CD4-positive, alpha-beta T cell (primary cell): Measurements from ENCODE around the gene NPAS3. TPM values are rescaled to one million over a fixed set of nuclear protein-coding genes. Genes with fewer than 3 reads are reported as not detected.

Source experiments
- ATAC-seq: fragments of 200-7000 bp; cut with Tn5 transposase; one replicate; pipeline ENCODE4 v1.10.0; 2022; ENCODE audit warnings: mild to moderate bottlenecking; ENCODE audit not compliant: poor library complexity
- CTCF ChIA-PET: fragments of 350-600 bp; sonication (Branson Sonifier 250); formaldehyde crosslinking; loops from one replicate; lab custom pipeline; 2021; ENCODE audit warnings: antibody characterized with exemption, inconsistent platforms; lab: Charles Lee
- POLR2A ChIA-PET: fragments of 350-600 bp; sonication (Branson Sonifier 250); formaldehyde crosslinking; loops from one replicate; lab custom pipeline; 2021; ENCODE audit warnings: antibody characterized with exemption, inconsistent platforms; lab: Charles Lee
- DNase-seq, 14 experiments: peaks; one replicate each; pipeline ENCODE4 v3.0.0-alpha.2; 2013 to 2020; ENCODE audit warnings: mixed read lengths in 2 of 14
- H3K27ac ChIP-seq, 2 donors: one replicate each; pipeline versions ENCODE4 v1.5.1 to v1.7.0; 2013; ENCODE audit warnings: low read length in 2 of 2, low read depth in 1 of 2, mild to moderate bottlenecking in 1 of 2
- H3K27me3 ChIP-seq, 2 experiments: 1 replicate in 1 of 2; 2 replicates in 1 of 2; pipeline versions ENCODE4 v1.6.1 to v1.7.0; 2013; ENCODE audit warnings: low read length in 2 of 2, control low read depth in 1 of 2, mild to moderate bottlenecking in 1 of 2, moderate library complexity in 1 of 2; ENCODE audit not compliant: insufficient read depth in 2 of 2, control insufficient read depth in 1 of 2
- H3K36me3 ChIP-seq: one replicate; pipeline ENCODE4 v1.6.1; 2013; ENCODE audit warnings: low read length, control low read depth; ENCODE audit not compliant: insufficient read depth
- H3K4me1 ChIP-seq: one replicate; pipeline ENCODE4 v1.6.1; 2013; ENCODE audit warnings: low read length, control low read depth; ENCODE audit not compliant: insufficient read depth
- H3K4me3 ChIP-seq: one replicate; pipeline ENCODE4 v1.5.1; 2013; ENCODE audit warnings: mild to moderate bottlenecking, low read length, moderate library complexity
- H3K9me3 ChIP-seq, 2 experiments: 1 replicate in 1 of 2; 2 replicates in 1 of 2; pipeline versions ENCODE4 v1.6.1 to v1.7.0; 2013; ENCODE audit warnings: low read length in 2 of 2, mild to moderate bottlenecking in 2 of 2, control low read depth in 1 of 2, moderate library complexity in 1 of 2; ENCODE audit not compliant: control insufficient read depth in 1 of 2, insufficient read depth in 1 of 2
- H3K27ac Mint-ChIP-seq: one replicate; pipeline ENCODE4 v1.8.0; 2020; ENCODE audit warnings: mixed read lengths
- H3K27me3 Mint-ChIP-seq: one replicate; pipeline ENCODE4 v1.8.0; 2021; ENCODE audit warnings: mixed read lengths
- H3K36me3 Mint-ChIP-seq: one replicate; pipeline ENCODE4 v1.8.0; 2021; ENCODE audit warnings: low read depth, mixed read lengths
- H3K4me1 Mint-ChIP-seq: one replicate; pipeline ENCODE4 v1.8.0; 2021; ENCODE audit warnings: low read depth, mixed read lengths
- H3K4me3 Mint-ChIP-seq: one replicate; pipeline ENCODE4 v1.8.0; 2020; ENCODE audit warnings: mild to moderate bottlenecking, mixed read lengths
- H3K9me3 Mint-ChIP-seq: one replicate; pipeline ENCODE4 v1.8.0; 2020; ENCODE audit warnings: mixed read lengths
- intact Hi-C, 2 experiments: fragments of 100-400 bp; cut with DNase I in 1 of 2; cut with micrococcal nuclease in 1 of 2; formaldehyde crosslinking; loops; one replicate each; pipeline versions ENCODE4 v1.15.1 to v1.9.0; 2023 to 2025; cut with DNase I, micrococcal nuclease
- total RNA-seq, 174 experiments: library from RNA in 2 of 174; stranded (reverse) in 2 of 174; gene quantifications; one replicate each; pipeline ENCODE4 v1.2.3 and lab custom pipeline; 2021 to 2026
- TF ChIP-seq, protein P1 (sequence below): fragments of 200-600 bp; IDR thresholded peaks from one replicate; pipeline ENCODE4 v1.8.0; 2022; ENCODE audit warnings: antibody characterized with exemption, mild to moderate bottlenecking

NPAS3 gene
- total RNA-seq, 2 experiments from 2014 or later, result not detected

DNA sequence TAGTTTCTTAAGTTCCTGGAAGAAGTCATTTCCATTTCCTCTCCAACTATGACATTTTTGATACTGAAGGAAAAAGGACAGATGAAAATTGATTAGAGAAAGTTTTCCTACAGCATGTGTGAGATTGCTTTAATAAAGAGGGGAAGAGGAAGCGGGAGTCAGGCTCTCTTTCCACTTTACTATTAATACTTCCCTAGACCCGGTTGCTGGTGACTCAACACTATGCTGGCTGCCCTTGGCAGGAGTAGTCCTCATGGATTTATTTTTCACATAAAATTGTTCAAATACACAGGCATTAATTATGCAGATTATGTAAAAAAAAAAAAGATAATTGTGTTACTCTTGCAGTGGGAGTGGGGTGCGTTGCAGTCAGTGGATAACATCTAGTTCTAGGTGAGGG is 718.8 kb downstream of the NPAS3 start:
- H3K36me3 Mint-ChIP-seq, result no peaks in the 10 kb centered on the region
- intact Hi-C loops, result no loop called here
- no peak overlapping the region for H3K4me3 Mint-ChIP-seq
- H3K4me1 Mint-ChIP-seq, result no peaks in the 10 kb centered on the region
- H3K9me3 ChIP-seq, result no peaks in the 10 kb centered on the region
- no peak overlapping the region for H3K27ac ChIP-seq
- H3K27me3 ChIP-seq, result no peaks in the 10 kb centered on the region
- TF ChIP-seq, protein P1, sequence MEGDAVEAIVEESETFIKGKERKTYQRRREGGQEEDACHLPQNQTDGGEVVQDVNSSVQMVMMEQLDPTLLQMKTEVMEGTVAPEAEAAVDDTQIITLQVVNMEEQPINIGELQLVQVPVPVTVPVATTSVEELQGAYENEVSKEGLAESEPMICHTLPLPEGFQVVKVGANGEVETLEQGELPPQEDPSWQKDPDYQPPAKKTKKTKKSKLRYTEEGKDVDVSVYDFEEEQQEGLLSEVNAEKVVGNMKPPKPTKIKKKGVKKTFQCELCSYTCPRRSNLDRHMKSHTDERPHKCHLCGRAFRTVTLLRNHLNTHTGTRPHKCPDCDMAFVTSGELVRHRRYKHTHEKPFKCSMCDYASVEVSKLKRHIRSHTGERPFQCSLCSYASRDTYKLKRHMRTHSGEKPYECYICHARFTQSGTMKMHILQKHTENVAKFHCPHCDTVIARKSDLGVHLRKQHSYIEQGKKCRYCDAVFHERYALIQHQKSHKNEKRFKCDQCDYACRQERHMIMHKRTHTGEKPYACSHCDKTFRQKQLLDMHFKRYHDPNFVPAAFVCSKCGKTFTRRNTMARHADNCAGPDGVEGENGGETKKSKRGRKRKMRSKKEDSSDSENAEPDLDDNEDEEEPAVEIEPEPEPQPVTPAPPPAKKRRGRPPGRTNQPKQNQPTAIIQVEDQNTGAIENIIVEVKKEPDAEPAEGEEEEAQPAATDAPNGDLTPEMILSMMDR, result no peak
- no peak overlapping the region for H3K4me3 ChIP-seq
- no peak overlapping the region for H3K27ac Mint-ChIP-seq
- H3K9me3 Mint-ChIP-seq, result no peaks in the 10 kb centered on the region
- DNase-seq (no peak), ATAC-seq (no peak)
- no peaks in the 10 kb centered on the region for H3K4me1 ChIP-seq
- ChIA-PET POLR2A (no interaction called here), CTCF (no interaction called here)
- no peaks in the 10 kb centered on the region for H3K27me3 Mint-ChIP-seq
- H3K36me3 ChIP-seq, result no peaks in the 10 kb centered on the region

DNA sequence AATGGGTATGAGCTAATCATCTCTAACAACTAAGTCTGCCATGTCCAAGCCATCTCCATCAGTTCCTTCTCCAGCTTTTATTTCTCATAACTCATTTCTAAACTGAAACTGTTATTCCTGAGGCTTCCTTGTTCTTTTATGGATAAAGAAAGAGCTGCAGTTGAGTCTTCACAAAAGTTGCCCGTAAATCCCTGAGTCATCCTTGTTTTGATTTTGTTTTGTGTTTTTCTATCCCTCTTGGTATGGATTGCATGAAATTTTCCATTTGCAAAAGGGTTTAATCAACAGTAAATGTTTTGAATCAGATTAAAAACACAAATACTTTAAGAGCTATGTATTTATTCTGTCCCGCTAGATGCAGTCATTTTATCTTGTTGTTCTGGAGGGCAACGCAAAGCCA is 721.6 kb downstream of the NPAS3 start:
- H3K36me3 Mint-ChIP-seq, result no peaks in the 10 kb centered on the region
- no peaks in the 10 kb centered on the region for H3K4me1 Mint-ChIP-seq
- Histone ChIP-seq H3K9me3 (no peaks in the 10 kb centered on the region), H3K4me3 (no peak overlapping the region), H3K36me3 (no peaks in the 10 kb centered on the region), H3K27me3 (no peaks in the 10 kb centered on the region), H3K27ac (no peak overlapping the region), H3K4me1 (no peaks in the 10 kb centered on the region)
- intact Hi-C loops, result no loop called here
- ChIA-PET POLR2A (no interaction called here), CTCF (interaction anchor here (0.7 kb wide), 1 partner anchor 1355 kb away, joined by 3 read pairs; no protein-coding TSS in a partner anchor)
- no peak overlapping the region for H3K27ac Mint-ChIP-seq
- TF ChIP-seq, protein P1, result no peak
- DNase-seq (no peak), ATAC-seq (no peak)
- no peak overlapping the region for H3K4me3 Mint-ChIP-seq
- H3K27me3 Mint-ChIP-seq, result no peaks in the 10 kb centered on the region
- peaks cover 3% of the 10 kb centered on the region for H3K9me3 Mint-ChIP-seq

DNA sequence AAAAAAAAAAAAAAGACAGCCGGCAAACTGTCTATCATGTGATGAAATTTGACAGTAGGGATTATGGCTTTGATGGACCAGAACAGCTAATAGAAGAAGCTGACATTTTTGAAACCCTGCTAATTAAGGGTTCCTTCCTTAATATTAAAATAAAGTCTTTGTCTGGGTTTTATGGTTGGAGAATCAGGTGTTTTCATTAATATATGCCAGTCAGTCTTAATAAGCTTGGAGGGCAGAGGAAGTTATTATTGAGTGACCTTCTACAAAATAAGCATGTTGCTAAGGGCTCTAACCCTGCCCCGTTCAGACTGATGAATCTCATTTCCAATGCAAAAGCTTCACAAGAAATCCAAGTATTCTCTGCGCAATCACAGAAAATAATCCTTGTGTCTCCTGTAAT is 722.4 kb downstream of the NPAS3 start:
- DNase-seq (no peak), ATAC-seq (no peak)
- no peaks in the 10 kb centered on the region for H3K4me1 Mint-ChIP-seq
- no peak overlapping the region for H3K27ac Mint-ChIP-seq
- no peaks in the 10 kb centered on the region for H3K27me3 Mint-ChIP-seq
- Histone ChIP-seq H3K27me3 (no peaks in the 10 kb centered on the region), H3K9me3 (no peaks in the 10 kb centered on the region), H3K27ac (no peak overlapping the region), H3K4me1 (no peaks in the 10 kb centered on the region), H3K36me3 (no peaks in the 10 kb centered on the region), H3K4me3 (no peak overlapping the region)
- ChIA-PET POLR2A (no interaction called here), CTCF (interaction anchor here (0.7 kb wide), 1 partner anchor 1356 kb away, joined by 3 read pairs; no protein-coding TSS in a partner anchor)
- intact Hi-C loops, result no loop called here
- H3K36me3 Mint-ChIP-seq, result no peaks in the 10 kb centered on the region
- TF ChIP-seq, protein P1, result no peak
- no peak overlapping the region for H3K4me3 Mint-ChIP-seq
- H3K9me3 Mint-ChIP-seq, result peaks cover 3% of the 10 kb centered on the region
